DND-41 (cell line): Measurements from ENCODE around the gene WNT7B.
A peak's percentile ranks its signal among the peaks of the same experiment; 100 is the strongest.

ENCODE experiments used
- ATAC-seq: fragments of 200-7000 bp; cut with Tn5 transposase; 3 replicates; pipeline ENCODE4 v1.9.1; 2021; ENCODE audit warnings: low read depth; ENCODE audit not compliant: insufficient read depth
- DNase-seq: peaks from one replicate; pipeline ENCODE4 v3.0.0-alpha.2; 2020
- H2AFZ ChIP-seq: 2 replicates; pipeline ENCODE4 v1.6.0; 2012; ENCODE audit warnings: low read depth, low read length
- H3K27ac ChIP-seq: 2 replicates; pipeline ENCODE4 v1.5.1; 2012; ENCODE audit warnings: low read length, inconsistent platforms
- H3K27me3 ChIP-seq: fragments of 200-600 bp; sonication (generic); 2 replicates; pipeline ENCODE4 v1.6.0; 2012; ENCODE audit warnings: low read length, mild to moderate bottlenecking, inconsistent platforms; ENCODE audit not compliant: insufficient read depth, poor library complexity
- H3K36me3 ChIP-seq: 2 replicates; pipeline ENCODE4 v1.5.1; 2012; ENCODE audit warnings: low read length, inconsistent platforms; ENCODE audit not compliant: insufficient read depth
- H3K4me1 ChIP-seq: 2 replicates; pipeline ENCODE4 v1.5.1; 2012; ENCODE audit warnings: mild to moderate bottlenecking, low read length; ENCODE audit not compliant: insufficient read depth
- H3K4me2 ChIP-seq: 2 replicates; pipeline ENCODE4 v1.6.0; 2012; ENCODE audit warnings: mild to moderate bottlenecking, moderate library complexity, low read length, inconsistent platforms; ENCODE audit not compliant: insufficient read depth
- H3K4me3 ChIP-seq, 2 experiments: fragments of 200-600 bp in 1 of 2; shearing (Covaris generic) in 1 of 2; 2 replicates each; pipeline ENCODE4 v1.5.1; 2012 to 2016; ENCODE audit warnings: inconsistent platforms in 2 of 2, low read length in 2 of 2, mild to moderate bottlenecking in 2 of 2, low read depth in 1 of 2, moderate library complexity in 1 of 2
- H3K79me2 ChIP-seq: 2 replicates; pipeline ENCODE4 v1.6.0; 2012; ENCODE audit warnings: low read length, inconsistent platforms; ENCODE audit not compliant: insufficient read depth
- H3K9ac ChIP-seq: 2 replicates; pipeline ENCODE4 v1.6.0; 2012; ENCODE audit warnings: low read depth, mild to moderate bottlenecking, inconsistent platforms, low read length, moderate library complexity
- H3K9me3 ChIP-seq: 2 replicates; pipeline ENCODE4 v1.5.1; 2012; ENCODE audit warnings: low read length, moderate library complexity, mild to moderate bottlenecking, inconsistent platforms; ENCODE audit not compliant: insufficient read depth, severe bottlenecking
- H4K20me1 ChIP-seq: 2 replicates; pipeline ENCODE4 v1.6.0; 2012; ENCODE audit warnings: low read length; ENCODE audit not compliant: insufficient read depth
- EZH2 ChIP-seq: IDR thresholded peaks from 3 replicates; pipeline ENCODE4 v1.6.1; 2012; ENCODE audit warnings: borderline replicate concordance, low read depth, mild to moderate bottlenecking, moderate library complexity, low read length, inconsistent platforms; ENCODE audit not compliant: severe bottlenecking
- TF ChIP-seq, protein P1 (sequence below): IDR thresholded peaks from 2 replicates; pipeline ENCODE4 v1.5.1; 2012; ENCODE audit warnings: borderline replicate concordance, low read length, moderate library complexity, mild to moderate bottlenecking; ENCODE audit not compliant: poor library complexity, severe bottlenecking; ENCODE audit errors: extremely low read depth

The WNT7B gene

DNA sequence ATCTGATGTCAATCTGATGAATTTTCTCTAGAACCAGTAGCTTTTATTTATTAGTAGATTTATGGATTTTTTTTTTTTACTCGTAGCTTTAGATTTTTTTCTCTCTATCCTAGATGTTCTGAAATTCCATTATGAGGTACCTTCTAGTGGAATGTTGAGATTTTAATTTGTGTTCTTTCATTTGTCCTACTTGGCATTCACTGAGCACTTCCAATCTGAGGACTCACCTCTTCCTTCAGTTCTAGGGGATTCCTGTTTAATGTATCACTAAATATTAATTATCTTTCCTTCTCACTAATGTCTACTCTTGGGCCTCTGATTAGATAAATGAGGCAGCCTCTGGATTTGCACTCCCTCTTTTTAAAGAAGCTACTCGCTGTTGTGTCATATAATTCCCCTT lies 40.2 kb upstream of the WNT7B start:
- H3K9me3 ChIP-seq: no peaks in the 10 kb centered on the region
- no peak overlapping the region for H2AFZ ChIP-seq
- no peak overlapping the region for H3K4me3 ChIP-seq
- no peak for TF ChIP-seq EZH2
- TF ChIP-seq, protein P1, sequence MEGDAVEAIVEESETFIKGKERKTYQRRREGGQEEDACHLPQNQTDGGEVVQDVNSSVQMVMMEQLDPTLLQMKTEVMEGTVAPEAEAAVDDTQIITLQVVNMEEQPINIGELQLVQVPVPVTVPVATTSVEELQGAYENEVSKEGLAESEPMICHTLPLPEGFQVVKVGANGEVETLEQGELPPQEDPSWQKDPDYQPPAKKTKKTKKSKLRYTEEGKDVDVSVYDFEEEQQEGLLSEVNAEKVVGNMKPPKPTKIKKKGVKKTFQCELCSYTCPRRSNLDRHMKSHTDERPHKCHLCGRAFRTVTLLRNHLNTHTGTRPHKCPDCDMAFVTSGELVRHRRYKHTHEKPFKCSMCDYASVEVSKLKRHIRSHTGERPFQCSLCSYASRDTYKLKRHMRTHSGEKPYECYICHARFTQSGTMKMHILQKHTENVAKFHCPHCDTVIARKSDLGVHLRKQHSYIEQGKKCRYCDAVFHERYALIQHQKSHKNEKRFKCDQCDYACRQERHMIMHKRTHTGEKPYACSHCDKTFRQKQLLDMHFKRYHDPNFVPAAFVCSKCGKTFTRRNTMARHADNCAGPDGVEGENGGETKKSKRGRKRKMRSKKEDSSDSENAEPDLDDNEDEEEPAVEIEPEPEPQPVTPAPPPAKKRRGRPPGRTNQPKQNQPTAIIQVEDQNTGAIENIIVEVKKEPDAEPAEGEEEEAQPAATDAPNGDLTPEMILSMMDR: no peak
- H4K20me1 ChIP-seq: no peaks in the 10 kb centered on the region
- no peak overlapping the region for H3K9ac ChIP-seq
- H3K79me2 ChIP-seq: no peaks in the 10 kb centered on the region
- H3K36me3 ChIP-seq: no peaks in the 10 kb centered on the region
- ATAC-seq: no peak
- no peaks in the 10 kb centered on the region for H3K27me3 ChIP-seq
- peaks cover 24% of the 10 kb centered on the region for H3K4me1 ChIP-seq
- no peak overlapping the region for H3K4me2 ChIP-seq
- H3K27ac ChIP-seq: no peak overlapping the region
- DNase-seq: no peak

DNA sequence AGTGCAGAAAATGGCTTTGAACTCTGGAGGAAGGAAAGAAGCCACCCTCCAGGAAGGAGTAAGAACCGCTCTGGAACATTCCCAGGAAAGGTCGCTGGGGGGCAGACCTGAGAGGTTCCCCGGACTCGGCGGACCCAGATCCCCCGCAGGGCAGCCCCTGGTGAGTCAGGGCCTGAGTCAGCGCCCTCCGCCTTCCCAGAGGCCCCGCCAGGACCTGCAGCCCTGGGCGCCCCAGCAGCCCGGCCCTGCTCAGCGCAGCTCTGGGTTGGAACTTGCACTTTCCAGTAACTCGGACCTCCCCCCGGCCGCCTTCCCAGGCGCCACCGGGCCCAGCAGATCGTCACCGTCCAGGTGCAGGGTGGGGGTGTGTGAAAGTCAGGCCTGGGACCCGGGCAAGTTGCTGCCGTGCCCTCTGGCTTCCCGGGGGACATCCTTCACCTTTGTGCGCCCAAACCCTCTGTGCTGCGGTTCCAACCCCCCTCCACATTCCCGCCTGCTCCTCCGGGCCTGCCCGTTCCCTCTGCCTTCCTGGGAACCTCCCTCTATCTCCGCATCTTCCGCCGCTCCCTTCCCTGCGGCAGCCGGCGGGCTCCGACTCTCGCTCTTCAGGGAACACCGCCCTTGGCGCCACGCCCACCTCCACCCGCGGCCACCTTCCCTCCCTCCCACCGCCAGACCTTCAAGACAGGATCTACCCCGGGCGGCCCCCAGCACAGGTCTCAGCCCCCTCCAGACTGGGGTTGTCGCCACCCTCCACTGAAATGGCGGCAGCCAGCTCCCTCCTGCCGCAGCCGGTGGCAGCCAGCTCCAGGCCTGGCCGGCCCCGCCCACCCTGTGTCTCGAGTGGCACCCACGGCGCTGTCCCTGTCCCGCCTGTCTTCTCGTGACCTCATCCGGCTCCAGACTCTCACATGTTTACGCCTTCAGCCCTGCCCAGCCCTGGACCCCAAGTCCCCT lies 36.8 kb upstream of the WNT7B start:
- ATAC-seq (peak; percentile 88), DNase-seq (peak; percentile 89)
- Histone ChIP-seq H3K79me2 (no peaks in the 10 kb centered on the region), H3K4me3 (peak overlapping the region; percentile 43 to 67; a peak in 3 of 4 replicates), H4K20me1 (no peaks in the 10 kb centered on the region), H3K27ac (peak overlapping the region; percentile 79), H3K9ac (peak overlapping the region; percentile 83), H3K9me3 (peaks cover 4% of the 10 kb centered on the region), H3K36me3 (no peaks in the 10 kb centered on the region), H3K27me3 (no peaks in the 10 kb centered on the region), H3K4me1 (peaks cover 24% of the 10 kb centered on the region), H3K4me2 (peak overlapping the region; percentile 83), H2AFZ (peak overlapping the region; percentile 77)
- no peak for TF ChIP-seq EZH2
- TF ChIP-seq, protein P1: peak; percentile 80

DNA sequence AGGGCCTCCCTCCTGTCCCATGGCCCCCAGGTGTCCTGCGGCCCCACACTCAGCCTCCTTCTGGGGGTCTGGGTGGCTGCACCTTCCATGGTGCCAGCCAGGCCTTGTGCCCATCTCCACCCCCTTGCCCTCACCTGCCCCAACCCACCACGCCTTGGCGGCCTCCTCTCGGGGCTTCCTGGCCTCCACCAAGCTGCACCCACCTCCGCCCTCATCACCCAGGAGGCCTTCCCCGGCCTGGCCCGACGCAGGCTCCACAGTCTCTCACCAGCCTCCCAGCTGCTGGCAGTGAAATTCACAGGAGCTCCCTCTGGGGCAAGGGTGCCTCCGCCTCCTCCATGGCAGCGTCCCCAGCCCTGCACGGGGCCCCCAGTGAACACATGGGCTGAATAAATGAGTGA lies 35.9 kb upstream of the WNT7B start:
- Histone ChIP-seq H3K36me3 (no peaks in the 10 kb centered on the region), H3K9me3 (peaks cover 4% of the 10 kb centered on the region), H3K4me3 (peak overlapping the region; percentile 43 to 67; a peak in 3 of 4 replicates), H3K4me2 (peak overlapping the region; percentile 83), H3K79me2 (no peaks in the 10 kb centered on the region), H3K27ac (peak overlapping the region; percentile 79), H4K20me1 (no peaks in the 10 kb centered on the region), H2AFZ (peak overlapping the region; percentile 77), H3K9ac (peak overlapping the region; percentile 83), H3K4me1 (peaks cover 24% of the 10 kb centered on the region), H3K27me3 (no peaks in the 10 kb centered on the region)
- TF ChIP-seq, protein P1: no peak
- no peak for TF ChIP-seq EZH2
- DNase-seq: no peak
- peak; percentile 3; the same call in 2 of the 3 replicates for ATAC-seq
